Breast epithelium (tissue), 4 donors: Measurements from ENCODE around the gene CEACAM7. TPM values are rescaled to one million over a fixed set of nuclear protein-coding genes. Genes with fewer than 3 reads are reported as not detected.
"Not testable (repeated sequence)": the region's sequence is repeated elsewhere in the genome, so short reads cannot be mapped to it uniquely, and the experiment has no call there.

Source experiments
- DNase-seq, 2 donors: peaks; one replicate each; pipeline ENCODE4 v3.0.0-alpha.2; 2019; ENCODE audit warnings: low spot score in 2 of 2
- H3K27ac ChIP-seq, 2 donors: fragments of 200-600 bp; sonication (generic) in 1 of 2; one replicate each; pipeline ENCODE4 v1.5.1; 2016 to 2019; ENCODE audit warnings: mild to moderate bottlenecking in 1 of 2
- H3K27me3 ChIP-seq, 2 donors: fragments of 200-600 bp; sonication (generic) in 1 of 2; one replicate each; pipeline versions ENCODE4 v1.5.1 to v1.6.0; 2017 to 2019; ENCODE audit warnings: control low read depth in 1 of 2, mild to moderate bottlenecking in 1 of 2
- H3K36me3 ChIP-seq: fragments of 200-600 bp; one replicate; pipeline ENCODE4 v1.5.1; 2019
- H3K4me1 ChIP-seq, 2 donors: fragments of 200-600 bp; sonication (generic); one replicate each; pipeline ENCODE4 v1.5.1; 2016 to 2019; ENCODE audit warnings: control low read depth in 1 of 2
- H3K4me3 ChIP-seq, 3 donors: fragments of 200-600 bp; sonication (generic); 1 replicate in 2 of 3; 2 replicates in 1 of 3; pipeline ENCODE4 v1.5.1; 2016 to 2019; ENCODE audit warnings: mild to moderate bottlenecking in 3 of 3, moderate library complexity in 2 of 3
- H3K9me3 ChIP-seq, 2 donors: fragments of 200-600 bp; sonication (generic) in 1 of 2; one replicate each; pipeline ENCODE4 v1.5.1; 2016 to 2019; ENCODE audit warnings: control low read depth in 1 of 2
- CTCF ChIP-seq, 3 donors: fragments of 450-650 bp; IDR thresholded peaks; one replicate each; pipeline ENCODE4 v1.5.1; 2016 to 2017; ENCODE audit warnings: antibody characterized with exemption in 3 of 3, mild to moderate bottlenecking in 3 of 3, moderate library complexity in 3 of 3
- POLR2A ChIP-seq: fragments of 450-650 bp; IDR thresholded peaks from one replicate; pipeline ENCODE4 v1.6.1; 2016; ENCODE audit warnings: antibody characterized with exemption, mild to moderate bottlenecking, moderate library complexity
- POLR2AphosphoS5 ChIP-seq, 3 donors: sonication (generic); formaldehyde crosslinking; IDR thresholded peaks; one replicate each; pipeline ENCODE4 v1.6.1; 2017; ENCODE audit warnings: antibody characterized with exemption in 3 of 3
- intact Hi-C: fragments of 100-400 bp; cut with DNase I; formaldehyde crosslinking; loops from one replicate; pipeline ENCODE4 v1.15.1; 2023; ENCODE audit warnings: low total_unique reads
- total RNA-seq, 3 donors: library from RNA; depleted of rRNA; stranded (reverse); fragments of >200 nt; gene quantifications; one replicate each; pipeline ENCODE4 v1.1.0, GENCODE V29; 2016

The CEACAM7 gene
- total RNA-seq, 3 donors from 2014 or later: 0.15 to 25.2 TPM; not detected in 1

GRCh38 chr19:41720103-41720502 is 32.0 kb upstream of the CEACAM7 start:
- intact Hi-C loops: no loop called here
- Histone ChIP-seq H3K4me3 (no peak overlapping the region), H3K9me3 (no peaks in the 10 kb centered on the region), H3K36me3 (no peaks in the 10 kb centered on the region), H3K27ac (no peak overlapping the region), H3K27me3 (peaks cover 0 to 5% of the 10 kb centered on the region in 2 donors), H3K4me1 (no peaks in the 10 kb centered on the region)
- TF ChIP-seq POLR2A: no peak
- TF ChIP-seq POLR2AphosphoS5 (IDR thresholded peaks at IDR 0.05): no peak
- no peak for TF ChIP-seq CTCF (IDR thresholded peaks at IDR 0.05)
- DNase-seq: no peak

DNA sequence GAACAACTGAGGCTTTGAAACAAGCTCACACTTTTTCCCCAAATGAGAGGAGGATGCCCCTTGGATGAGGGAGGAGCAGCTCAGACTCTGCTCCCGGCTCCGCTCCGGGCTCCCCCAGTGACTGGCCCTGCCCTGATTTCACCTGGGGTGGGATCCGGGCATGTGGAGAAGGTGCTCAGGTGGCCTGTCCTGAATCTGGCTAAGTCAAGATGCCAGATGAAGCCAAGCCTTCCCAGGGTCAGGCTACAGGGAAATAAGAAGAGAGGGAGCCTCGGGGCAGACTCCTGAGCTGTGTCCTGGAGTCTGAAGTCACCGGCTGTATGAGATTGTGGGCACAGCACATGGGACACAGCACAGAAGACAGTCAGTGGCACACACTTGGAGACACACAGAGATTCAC is 30.7 kb upstream of the CEACAM7 start:
- Histone ChIP-seq H3K9me3 (no peaks in the 10 kb centered on the region), H3K4me3 (no peak overlapping the region), H3K27ac (no peak overlapping the region), H3K36me3 (no peaks in the 10 kb centered on the region), H3K27me3 (peaks cover 0 to 5% of the 10 kb centered on the region in 2 donors), H3K4me1 (no peaks in the 10 kb centered on the region)
- intact Hi-C loops: no loop called here
- DNase-seq: no peak
- TF ChIP-seq POLR2A (no peak), POLR2AphosphoS5 (IDR thresholded peaks at IDR 0.05) (no peak), CTCF (IDR thresholded peaks at IDR 0.05) (no peak)

DNA sequence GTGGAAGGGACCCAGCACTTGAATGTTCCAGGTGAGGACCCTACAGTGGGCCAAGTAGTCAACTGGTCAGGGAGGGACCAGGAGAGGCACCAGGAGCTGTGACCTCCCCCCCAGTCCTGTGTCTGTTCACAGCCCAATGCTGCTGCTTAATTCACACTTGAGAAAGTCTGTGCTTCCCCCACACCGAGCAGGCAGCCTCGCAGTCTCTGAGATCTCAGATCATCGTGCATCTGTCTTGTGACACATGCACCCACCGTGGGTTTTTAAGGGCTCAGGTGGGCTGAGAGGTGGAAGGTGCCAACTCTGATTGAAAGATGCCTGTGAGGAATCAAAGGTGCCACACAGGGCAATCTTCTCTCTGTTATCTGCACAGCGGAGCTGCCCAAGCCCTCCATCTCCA is 26.5 kb upstream of the CEACAM7 start:
- DNase-seq: no peak
- H3K4me1 ChIP-seq: no peaks in the 10 kb centered on the region
- intact Hi-C loops: no loop called here

DNA sequence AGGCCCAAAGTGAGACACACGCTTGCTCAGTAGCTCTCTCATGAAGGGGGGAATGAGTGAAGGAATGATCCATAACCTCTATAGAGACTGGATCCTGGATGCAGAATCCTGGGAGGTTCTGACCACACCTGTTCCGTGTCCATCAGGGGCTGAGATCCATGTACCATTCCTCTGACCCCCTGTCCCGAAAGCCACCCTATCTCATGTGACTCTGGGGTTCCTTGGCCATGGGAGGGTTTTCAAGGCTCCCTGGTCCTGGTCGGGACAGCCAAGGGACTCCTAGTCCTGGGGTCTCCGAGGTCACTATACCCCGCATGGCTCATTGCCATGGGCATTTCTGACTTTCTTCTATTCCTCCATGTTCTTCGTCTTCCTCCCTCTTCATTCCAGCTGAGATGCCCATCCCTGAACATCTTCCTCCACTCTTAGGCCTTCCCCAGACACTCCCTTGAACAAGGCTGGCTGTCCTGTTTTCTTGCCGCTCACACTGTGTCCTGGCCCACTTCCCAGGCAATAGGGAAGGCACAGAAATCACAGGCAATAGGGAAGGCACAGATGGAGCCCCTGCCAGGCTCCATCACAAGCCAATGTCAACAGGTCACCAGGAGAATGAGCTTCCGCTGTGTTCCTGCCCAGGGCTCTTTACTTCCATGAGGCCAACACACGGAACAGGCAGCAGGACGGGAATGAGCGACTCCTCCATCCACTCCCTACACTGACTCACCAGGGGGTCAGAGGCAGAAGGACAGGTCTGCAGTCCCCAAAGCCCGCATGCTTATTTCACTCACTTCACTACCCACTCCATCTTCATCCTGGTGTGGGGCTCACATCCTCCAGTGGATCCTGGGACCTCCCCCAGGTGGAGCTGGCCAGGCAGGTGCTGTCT is 23.5 kb upstream of the CEACAM7 start:
- intact Hi-C loops: no loop called here
- no peak overlapping the region for H3K4me3 ChIP-seq
- no peak for TF ChIP-seq POLR2AphosphoS5 (IDR thresholded peaks at IDR 0.05)
- TF ChIP-seq POLR2A: no peak
- no peak for TF ChIP-seq CTCF (IDR thresholded peaks at IDR 0.05)
- peaks cover 0 to 13% of the 10 kb centered on the region in 2 donors for H3K27me3 ChIP-seq
- no peaks in the 10 kb centered on the region for H3K4me1 ChIP-seq
- no peaks in the 10 kb centered on the region for H3K9me3 ChIP-seq
- H3K36me3 ChIP-seq: no peaks in the 10 kb centered on the region
- no peak for DNase-seq
- H3K27ac ChIP-seq: no peak overlapping the region

More for the DNA sequence above, 26.5 kb upstream of the CEACAM7 start:
- Histone ChIP-seq H3K9me3 (no peaks in the 10 kb centered on the region), H3K27ac (no peak overlapping the region), H3K4me3 (no peak overlapping the region), H3K36me3 (no peaks in the 10 kb centered on the region), H3K27me3 (peaks cover 0 to 5% of the 10 kb centered on the region in 2 donors)
- TF ChIP-seq POLR2A: no peak
- TF ChIP-seq CTCF (IDR thresholded peaks at IDR 0.05): no peak
- no peak for TF ChIP-seq POLR2AphosphoS5 (IDR thresholded peaks at IDR 0.05)

DNA sequence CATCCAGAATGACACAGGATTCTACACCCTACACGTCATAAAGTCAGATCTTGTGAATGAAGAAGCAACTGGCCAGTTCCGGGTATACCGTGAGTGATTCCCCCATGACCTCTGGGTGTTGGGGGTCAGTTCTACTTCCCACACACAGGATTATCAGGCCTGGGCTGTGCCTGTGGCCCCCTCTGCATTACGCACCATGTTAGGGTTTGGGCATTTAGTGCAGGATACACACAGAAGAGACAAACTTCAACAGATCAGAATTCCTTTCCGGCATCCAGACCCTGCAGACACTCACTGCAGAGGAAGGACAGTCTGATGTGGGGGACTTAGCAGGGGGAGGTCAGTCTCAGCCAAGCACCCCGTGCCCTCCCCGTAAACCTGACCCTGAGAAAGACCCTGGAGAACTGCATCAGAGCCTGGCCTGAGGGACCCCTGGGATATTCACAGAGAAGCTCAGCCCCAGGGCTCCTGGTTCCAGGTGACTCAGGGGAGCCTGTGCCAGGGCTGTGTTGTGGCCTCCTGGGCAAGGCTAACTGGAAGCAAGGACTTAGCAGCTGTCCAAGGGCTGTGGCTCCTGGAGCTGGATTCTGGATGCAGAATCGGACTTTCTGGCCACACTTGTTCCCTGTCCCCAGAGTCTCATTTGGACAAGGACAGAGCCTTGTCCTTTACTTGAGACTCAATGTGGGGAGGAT is 22.0 kb upstream of the CEACAM7 start:
- intact Hi-C loops: no loop called here
- DNase-seq: no peak
- no peaks in the 10 kb centered on the region for H3K9me3 ChIP-seq
- peaks cover 0 to 13% of the 10 kb centered on the region in 2 donors for H3K27me3 ChIP-seq
- no peak overlapping the region for H3K27ac ChIP-seq
- H3K4me3 ChIP-seq: no peak overlapping the region
- no peaks in the 10 kb centered on the region for H3K36me3 ChIP-seq
- no peak for TF ChIP-seq POLR2A
- TF ChIP-seq POLR2AphosphoS5 (IDR thresholded peaks at IDR 0.05): no peak
- no peak for TF ChIP-seq CTCF (IDR thresholded peaks at IDR 0.05)
- no peaks in the 10 kb centered on the region for H3K4me1 ChIP-seq

DNA sequence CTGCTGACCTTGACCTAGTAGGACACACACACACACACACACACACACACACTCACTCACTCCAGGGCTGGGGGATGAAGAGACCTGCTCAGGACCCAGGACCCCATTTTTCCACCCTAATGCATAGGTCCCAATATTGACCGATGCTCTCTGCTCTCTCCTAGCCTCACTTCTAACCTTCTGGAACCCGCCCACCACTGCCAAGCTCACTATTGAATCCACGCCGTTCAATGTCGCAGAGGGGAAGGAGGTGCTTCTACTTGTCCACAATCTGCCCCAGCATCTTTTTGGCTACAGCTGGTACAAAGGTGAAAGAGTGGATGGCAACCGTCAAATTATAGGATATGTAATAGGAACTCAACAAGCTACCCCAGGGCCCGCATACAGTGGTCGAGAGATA is 21.4 kb upstream of the CEACAM7 start:
- intact Hi-C loops, H3K27ac ChIP-seq, H3K4me1 ChIP-seq, DNase-seq, H3K4me3 ChIP-seq, H3K9me3 ChIP-seq, H3K36me3 ChIP-seq: not testable (repeated sequence)
- H3K27me3 ChIP-seq: peaks cover 0 to 13% of the 10 kb centered on the region in 2 donors
